ENCODE measurements around the gene MLLT10. TPM values are rescaled to one million over a fixed set of nuclear protein-coding genes. Genes with fewer than 3 reads are reported as not detected.

MLLT10 gene
- total RNA-seq, 1 experiment from 2014 or later, result 45.2 TPM

DNA sequence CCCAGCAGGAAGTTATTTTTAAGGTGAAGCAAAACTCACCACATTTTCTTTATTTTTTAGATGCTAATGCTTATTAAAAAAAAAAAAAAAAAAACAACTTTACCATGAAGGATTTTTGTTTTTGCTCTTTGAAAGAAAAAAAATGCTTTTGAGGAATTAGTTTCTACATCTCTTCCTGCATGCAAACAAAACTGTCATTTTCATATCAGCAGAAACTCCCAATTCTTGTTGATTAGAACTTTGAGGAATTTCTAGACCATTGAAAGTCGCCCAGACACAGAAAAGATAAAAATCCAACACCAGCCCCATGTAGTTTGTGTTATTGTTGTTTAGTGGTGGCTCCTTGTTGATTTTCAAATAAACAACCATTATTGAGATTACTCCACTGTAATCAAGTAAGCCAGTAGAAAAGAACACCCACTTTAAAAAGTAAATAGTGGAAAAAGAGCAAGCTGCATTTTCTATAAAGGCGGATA is 22.9 kb upstream of the MLLT10 start:
- Histone ChIP-seq H3K27me3 (ENCODE audit: insufficient read depth, low read length) (no peaks in the 10 kb centered on the region), H3K4me3 (replicated peaks in 1 of 2; ENCODE audit: low read depth in 1 of 2, low read length in 2 of 2) (no peak overlapping the region), H3K79me2 (ENCODE audit: insufficient read depth, low read length) (no peaks in the 10 kb centered on the region), H3K4me2 (ENCODE audit: low read length) (no peak overlapping the region), H3K9ac (ENCODE audit: low read length) (no peak overlapping the region), H2AFZ (ENCODE audit: low read depth, low read length, poor library complexity, severe bottlenecking) (no peak overlapping the region), H3K9me3 (ENCODE audit: control insufficient read depth in 1 of 2, insufficient read depth in 1 of 2, low read depth in 1 of 2, low read length in 2 of 2) (no peaks in the 10 kb centered on the region), H3K27ac (ENCODE audit: low read depth, low read length) (no peak overlapping the region), H4K20me1 (ENCODE audit: insufficient read depth) (no peaks in the 10 kb centered on the region), H3K4me1 (ENCODE audit: control insufficient read depth in 1 of 2, insufficient read depth in 2 of 2, low read length in 2 of 2) (peaks cover 2 to 4% of the 10 kb centered on the region in 2 experiments; a peak in 2 of 4 replicates), H3K9me2 (ENCODE audit: insufficient read depth) (no peaks in the 10 kb centered on the region), H3K36me3 (ENCODE audit: control insufficient read depth in 1 of 2, insufficient read depth in 2 of 2, low read length in 2 of 2) (no peaks in the 10 kb centered on the region)
- ATAC-seq, result no peak
- no peak for TF ChIP-seq JUND (IDR thresholded peaks at IDR 0.05)
- no peak for TF ChIP-seq RAD21 (IDR thresholded peaks at IDR 0.05; ENCODE audit: low read depth)
- no peak for TF ChIP-seq REST (IDR thresholded peaks at IDR 0.05; ENCODE audit: low read depth)
- no peak for TF ChIP-seq SIN3A (IDR thresholded peaks at IDR 0.05; ENCODE audit: low read depth)
- no peak for TF ChIP-seq YY1 (IDR thresholded peaks at IDR 0.05; ENCODE audit: extremely low read depth, insufficient replicate concordance, low read depth, low read length)
- no peak for TF ChIP-seq ZFX (IDR thresholded peaks at IDR 0.05)
- no peak for TF ChIP-seq POLR2A (IDR thresholded peaks at IDR 0.05; ENCODE audit: borderline replicate concordance, extremely low read depth, insufficient read depth, insufficient read length)
- TF ChIP-seq TCF7L2 (IDR thresholded peaks at IDR 0.05; ENCODE audit: borderline replicate concordance, extremely low read depth, insufficient read depth, insufficient read length), result no peak
- TF ChIP-seq, protein P1, sequence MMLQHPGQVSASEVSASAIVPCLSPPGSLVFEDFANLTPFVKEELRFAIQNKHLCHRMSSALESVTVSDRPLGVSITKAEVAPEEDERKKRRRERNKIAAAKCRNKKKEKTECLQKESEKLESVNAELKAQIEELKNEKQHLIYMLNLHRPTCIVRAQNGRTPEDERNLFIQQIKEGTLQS (IDR thresholded peaks at IDR 0.05), result no peak
- TF ChIP-seq SRF (IDR thresholded peaks at IDR 0.05; ENCODE audit: low read depth), result no peak
- TF ChIP-seq SP1 (IDR thresholded peaks at IDR 0.05; ENCODE audit: low read depth), result no peak
- TF ChIP-seq ELF1 (IDR thresholded peaks at IDR 0.05; ENCODE audit: borderline replicate concordance, low read depth), result no peak
- TF ChIP-seq CBX3 (IDR thresholded peaks at IDR 0.05; ENCODE audit: low read depth), result no peak
- TF ChIP-seq, protein P2, sequence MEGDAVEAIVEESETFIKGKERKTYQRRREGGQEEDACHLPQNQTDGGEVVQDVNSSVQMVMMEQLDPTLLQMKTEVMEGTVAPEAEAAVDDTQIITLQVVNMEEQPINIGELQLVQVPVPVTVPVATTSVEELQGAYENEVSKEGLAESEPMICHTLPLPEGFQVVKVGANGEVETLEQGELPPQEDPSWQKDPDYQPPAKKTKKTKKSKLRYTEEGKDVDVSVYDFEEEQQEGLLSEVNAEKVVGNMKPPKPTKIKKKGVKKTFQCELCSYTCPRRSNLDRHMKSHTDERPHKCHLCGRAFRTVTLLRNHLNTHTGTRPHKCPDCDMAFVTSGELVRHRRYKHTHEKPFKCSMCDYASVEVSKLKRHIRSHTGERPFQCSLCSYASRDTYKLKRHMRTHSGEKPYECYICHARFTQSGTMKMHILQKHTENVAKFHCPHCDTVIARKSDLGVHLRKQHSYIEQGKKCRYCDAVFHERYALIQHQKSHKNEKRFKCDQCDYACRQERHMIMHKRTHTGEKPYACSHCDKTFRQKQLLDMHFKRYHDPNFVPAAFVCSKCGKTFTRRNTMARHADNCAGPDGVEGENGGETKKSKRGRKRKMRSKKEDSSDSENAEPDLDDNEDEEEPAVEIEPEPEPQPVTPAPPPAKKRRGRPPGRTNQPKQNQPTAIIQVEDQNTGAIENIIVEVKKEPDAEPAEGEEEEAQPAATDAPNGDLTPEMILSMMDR (IDR thresholded peaks at IDR 0.05 in 2 of 3, conservative IDR thresholded peaks at IDR 0.05 in 1 of 3; ENCODE audit: borderline replicate concordance in 1 of 3, insufficient read depth in 1 of 3, low read depth in 2 of 3, low read length in 2 of 3), result no peak
- TF ChIP-seq EGR1 (IDR thresholded peaks at IDR 0.05; ENCODE audit: low read depth), result no peak
- TF ChIP-seq, protein P3, sequence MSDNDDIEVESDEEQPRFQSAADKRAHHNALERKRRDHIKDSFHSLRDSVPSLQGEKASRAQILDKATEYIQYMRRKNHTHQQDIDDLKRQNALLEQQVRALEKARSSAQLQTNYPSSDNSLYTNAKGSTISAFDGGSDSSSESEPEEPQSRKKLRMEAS (IDR thresholded peaks at IDR 0.05), result no peak
- BruUV-seq (replicated peaks), result no TSS peak
- ChIA-PET CTCF (no interaction called here), POLR2A (interaction anchor here (0.7 kb wide), 1 partner anchor 28 kb away, joined by 3 read pairs; no protein-coding TSS in a partner anchor), RAD21 (ENCODE audit: low non-redundant PET in 1 of 2, low total read pairs in 2 of 2, uncharacterized antibody in 2 of 2, unreplicated experiment in 2 of 2) (no interaction called here)
- intact Hi-C loops (cut with micrococcal nuclease), result no loop called here
- no peak for DNase-seq (ENCODE audit: low read depth, low spot score)
